Right kidney (tissue), 9 donors: ENCODE results near the gene TTYH1.
A peak's percentile ranks its signal among the peaks of the same experiment; 100 is the strongest.
"Not testable (repeated sequence)": the region's sequence is repeated elsewhere in the genome, so short reads cannot be mapped to it uniquely, and the experiment has no call there.

Source experiments
- DNase-seq: peaks from one replicate; pipeline ENCODE4 v3.0.0-alpha.2; 2016
- long read RNA-seq, 8 donors: transcript quantifications; one replicate each; lab custom pipeline, GENCODE V29; 2026

The TTYH1 gene
- long read RNA-seq, donor 1, partial matches to known transcripts, result 0 of 2 reads
- long read RNA-seq, donor 1, other reads (novel, unspliced or antisense), result 0 of 2 reads
- long read RNA-seq, donor 2, partial matches to known transcripts, result 0 of 3 reads
- long read RNA-seq, donor 2, other reads (novel, unspliced or antisense), result 0 of 3 reads
- long read RNA-seq, donor 3, result 0 reads
- long read RNA-seq, donor 4, result 0 reads
- long read RNA-seq, donor 5, partial matches to known transcripts, result 0 of 3 reads
- long read RNA-seq, donor 5, other reads (novel, unspliced or antisense), result 0 of 3 reads
- long read RNA-seq, donor 6, partial matches to known transcripts, result 0 of 2 reads
- long read RNA-seq, donor 6, other reads (novel, unspliced or antisense), result 0 of 2 reads
- long read RNA-seq, donor 7, partial matches to known transcripts, result 0 of 4 reads
- long read RNA-seq, donor 7, other reads (novel, unspliced or antisense), result 0 of 4 reads
- long read RNA-seq, donor 8, partial matches to known transcripts, result 0 of 4 reads
- long read RNA-seq, donor 8, other reads (novel, unspliced or antisense), result 0 of 4 reads

DNA sequence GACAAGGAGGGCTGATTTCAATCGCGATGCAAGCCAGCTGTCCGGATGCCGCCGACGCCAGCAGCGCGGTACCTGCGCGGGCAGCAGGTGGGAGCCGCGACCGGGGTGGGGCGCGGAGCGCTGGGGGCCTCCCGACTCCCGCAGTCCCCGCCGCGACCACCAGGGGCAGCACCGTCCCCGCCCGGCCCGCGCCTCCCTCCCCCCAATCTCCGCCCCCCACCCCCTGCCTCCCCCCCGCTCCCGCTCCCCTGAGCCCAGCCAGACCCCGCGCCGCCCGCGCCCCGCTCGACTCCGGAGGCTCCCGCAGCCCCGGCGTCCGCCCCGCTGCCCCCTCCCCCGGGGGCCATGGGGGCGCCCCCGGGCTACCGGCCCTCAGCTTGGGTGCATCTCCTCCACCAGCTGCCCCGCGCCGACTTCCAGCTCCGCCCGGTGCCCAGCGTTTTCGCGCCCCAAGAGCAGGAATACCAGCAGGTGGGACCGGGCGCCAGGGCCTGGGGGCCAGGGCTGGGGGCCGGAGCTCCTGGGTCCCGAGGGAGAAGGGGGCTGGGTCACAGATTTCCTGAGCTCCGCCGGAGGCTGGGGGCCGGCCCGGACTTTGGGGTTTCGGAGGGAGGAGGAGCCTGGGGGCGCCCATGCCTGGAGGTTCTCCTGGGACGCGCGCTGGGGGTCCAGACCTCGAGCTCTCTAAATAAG is at the start of gene TTYH1:
TTYH1 (plus strand) TSS at position 257 of the 693 bp plus-strand sequence; CDS start at position 346, 89 bp downstream.
- DNase-seq, result no peak

DNA sequence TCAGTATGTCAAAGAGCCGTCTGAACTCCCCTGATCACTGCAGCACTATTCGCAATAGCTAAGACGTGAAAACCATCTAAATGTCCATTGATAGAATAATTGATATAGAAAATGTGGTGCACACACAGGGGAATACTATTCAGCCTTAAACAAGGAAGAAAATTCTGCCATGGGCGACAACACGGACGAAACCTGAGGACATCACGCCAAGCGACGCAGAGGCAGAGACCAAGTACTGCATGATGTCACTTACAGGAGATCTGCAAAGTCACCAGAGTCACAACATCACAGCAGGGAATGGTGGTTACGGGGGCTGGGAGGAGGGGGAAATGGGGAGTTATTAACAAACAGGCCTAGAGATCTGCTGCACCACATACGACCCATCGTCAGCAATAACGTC is 49.5 kb upstream of the TTYH1 start:
- DNase-seq, result not testable (repeated sequence)

DNA sequence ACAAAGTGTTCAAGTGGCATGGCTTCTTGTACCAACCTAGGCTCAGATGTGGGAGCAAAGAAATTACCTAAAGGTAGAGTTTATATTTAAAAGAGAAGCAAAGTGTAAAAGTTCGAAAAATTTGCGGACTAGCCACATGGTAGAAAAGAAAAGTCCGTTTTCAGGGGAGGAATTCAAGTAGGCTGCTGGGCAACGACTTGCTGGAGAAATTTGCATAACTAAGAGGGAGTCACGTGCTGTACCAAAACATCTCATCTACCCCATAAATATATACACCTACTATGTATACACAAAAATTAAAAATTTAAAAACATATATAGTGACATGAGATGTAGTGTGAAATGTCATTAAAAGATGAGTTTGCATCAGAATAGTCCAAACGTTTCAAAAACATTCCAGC is 48.5 kb upstream of the TTYH1 start:
- no peak for DNase-seq

DNA sequence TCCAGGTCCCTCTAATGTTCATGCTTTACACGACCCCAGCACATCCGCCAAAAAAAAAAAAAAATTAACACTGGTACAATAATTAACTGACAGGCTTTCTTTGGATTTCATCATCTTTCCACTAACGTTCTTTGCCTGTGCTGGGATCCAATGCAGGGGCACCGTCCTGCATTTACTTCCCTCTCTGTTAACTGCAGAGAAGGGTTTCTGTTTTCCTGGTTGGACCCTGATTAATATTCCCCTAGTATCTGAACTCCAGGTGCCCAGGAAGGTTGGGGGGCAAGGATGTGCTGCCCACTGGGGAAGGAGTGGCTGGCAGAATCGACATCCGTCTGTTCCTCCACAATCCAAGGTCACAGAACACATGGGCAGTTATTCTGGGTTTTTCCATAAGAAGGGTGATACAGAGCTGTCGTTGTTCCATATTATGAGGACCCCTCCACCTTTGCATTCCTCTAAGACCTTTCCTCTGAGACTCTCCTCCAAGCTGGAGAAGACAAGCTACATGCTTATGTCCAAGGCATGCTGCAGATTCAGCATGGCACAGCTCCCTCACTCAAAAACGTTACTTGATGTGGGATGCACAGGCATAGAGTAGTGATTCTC is 46.1 kb upstream of the TTYH1 start:
- DNase-seq, result no peak

DNA sequence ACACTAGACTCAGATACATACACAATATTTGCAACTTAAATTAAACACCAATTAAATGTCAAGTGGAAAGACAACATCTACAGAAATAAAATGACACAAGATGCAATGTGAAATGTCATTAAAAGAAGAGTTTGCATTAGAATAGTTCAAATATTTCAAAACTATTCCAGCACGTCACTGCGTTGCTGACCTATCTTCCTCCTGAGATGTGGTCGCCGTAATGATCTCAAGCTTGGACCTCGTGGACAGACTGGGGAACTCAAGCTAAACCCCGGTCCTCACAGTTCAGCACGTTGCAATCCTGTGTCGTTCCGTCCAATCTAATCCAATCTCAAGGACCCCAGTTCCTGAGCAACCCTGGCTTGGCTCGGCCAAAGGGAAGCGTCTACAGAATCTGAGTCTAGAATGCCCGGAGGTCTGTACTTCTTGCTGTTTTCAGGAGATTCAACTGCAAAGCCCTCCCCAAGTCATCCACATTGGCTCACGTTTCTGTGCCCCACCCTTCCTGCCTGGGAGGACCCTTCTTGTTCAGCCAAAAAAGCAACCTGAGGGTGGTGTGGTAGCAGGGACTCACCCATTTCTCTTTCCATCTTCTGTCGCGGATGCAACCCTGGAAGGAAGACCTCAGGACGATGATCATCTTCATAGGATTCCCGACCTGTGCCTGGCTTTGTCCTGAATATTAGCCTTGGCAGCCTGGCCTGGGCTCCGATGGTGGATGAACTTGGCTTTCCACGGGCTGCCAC is 45.4 kb upstream of the TTYH1 start:
- not testable (repeated sequence) for DNase-seq

DNA sequence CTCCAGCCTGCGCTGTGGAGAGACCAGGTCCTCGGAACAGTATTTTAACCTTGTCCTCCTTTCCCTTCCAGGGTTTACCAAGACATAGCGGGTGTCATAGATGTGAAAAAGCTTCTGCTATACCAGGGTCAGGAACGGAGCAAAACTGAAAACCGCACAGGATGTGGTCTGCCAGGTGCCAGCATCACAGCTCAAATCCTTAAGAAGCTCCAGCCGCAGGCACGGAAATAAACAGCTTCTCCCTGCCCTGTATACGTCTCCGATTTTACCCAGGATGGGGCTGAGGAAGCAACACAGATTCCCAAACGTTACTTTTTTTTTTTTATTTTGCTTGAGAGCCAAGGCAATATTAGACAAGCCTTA is 44.8 kb upstream of the TTYH1 start:
- not testable (repeated sequence) for DNase-seq

DNA sequence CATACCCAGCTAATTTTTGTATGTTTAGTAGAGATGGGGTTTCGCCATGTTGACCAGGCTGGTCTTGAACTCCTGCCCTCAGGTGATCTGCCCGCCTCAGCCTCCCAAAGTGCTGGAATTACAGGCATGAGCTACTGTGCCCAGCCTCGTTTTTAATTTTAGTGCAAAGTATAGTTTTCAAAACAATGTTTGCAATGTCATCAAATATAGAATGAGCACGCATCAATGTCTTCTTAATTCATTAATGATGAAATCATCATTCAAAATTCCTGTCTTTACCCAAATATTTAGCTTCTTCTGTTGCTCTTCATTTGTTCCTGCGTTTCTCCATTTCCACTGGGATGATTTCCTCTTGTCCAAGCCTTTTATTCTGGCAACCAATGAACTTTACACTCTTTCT is 43.8 kb upstream of the TTYH1 start:
- DNase-seq, result not testable (repeated sequence)

DNA sequence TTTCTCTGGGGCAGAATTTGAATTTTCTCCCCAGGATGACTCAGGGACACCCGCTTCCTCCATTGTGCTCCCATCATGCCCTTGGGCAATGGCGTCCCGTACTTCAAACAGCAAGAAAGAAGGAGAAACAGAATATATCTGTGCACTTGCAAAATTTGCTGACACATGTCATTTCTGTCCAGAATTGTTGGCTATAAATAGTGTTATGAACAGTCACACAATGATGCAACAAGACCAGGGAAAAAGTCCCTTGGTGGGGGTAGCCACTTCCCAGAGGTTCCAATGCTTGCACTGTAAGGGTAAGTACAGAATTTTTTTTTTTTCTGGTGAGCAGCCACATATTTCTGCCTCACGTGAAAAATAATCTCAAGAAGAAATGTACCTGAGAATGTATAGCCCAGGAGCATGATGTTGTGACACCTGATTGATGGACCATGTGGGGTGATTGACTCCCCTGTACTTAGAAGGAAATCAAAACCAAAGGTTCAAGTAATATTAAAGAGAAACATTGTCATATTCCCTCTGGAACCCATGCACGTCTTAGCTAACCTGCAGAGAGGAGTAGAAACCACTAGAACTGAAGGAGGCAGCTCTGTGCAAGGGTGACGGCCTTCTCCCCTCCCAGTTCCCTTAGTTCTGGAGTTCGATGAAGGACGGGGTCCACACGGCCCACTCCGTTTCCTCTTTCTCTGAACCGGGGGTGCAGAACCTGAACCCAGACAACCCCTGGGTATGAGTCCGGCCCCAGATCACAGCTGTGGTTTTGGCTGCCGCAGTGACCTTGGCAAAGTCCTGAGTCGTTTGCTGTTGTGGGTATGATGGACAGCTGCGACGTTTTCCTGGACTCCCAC is 41.3 kb upstream of the TTYH1 start:
- no peak for DNase-seq

DNA sequence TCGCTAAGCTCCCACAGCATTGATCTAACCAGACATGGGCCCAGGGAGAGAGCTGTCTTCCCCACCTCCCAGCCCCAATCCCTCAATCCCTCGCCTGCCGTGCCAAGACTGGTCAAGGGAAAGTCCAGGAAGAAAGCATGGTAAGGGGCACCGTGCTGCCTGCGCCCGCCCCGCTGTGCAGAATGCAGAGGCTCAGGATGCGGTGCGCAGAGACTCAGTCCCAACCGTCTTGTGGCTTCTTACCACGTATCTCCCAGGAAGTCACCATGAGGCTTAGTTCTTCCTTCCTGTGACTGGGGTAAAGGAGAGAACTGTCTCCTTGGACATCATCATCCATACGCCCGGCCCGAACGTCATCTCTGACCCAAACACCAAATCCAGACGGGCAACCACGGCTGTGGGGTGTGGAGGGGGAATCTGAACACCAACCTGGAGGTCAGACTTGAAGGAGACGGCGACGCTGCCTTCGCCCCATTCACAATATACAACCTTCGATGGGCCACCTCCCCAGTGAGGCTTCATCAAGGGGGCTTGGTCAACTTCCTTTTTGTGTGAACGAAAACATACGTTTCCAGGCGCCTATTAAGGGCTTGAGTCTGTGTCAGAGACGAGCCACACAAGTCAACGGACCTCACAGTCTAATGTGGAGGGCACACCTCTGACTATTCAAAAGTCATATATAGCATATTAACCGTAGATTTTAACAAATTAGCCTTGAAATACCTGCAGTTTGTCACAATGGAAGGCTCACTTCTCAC is 39.9 kb upstream of the TTYH1 start:
- not testable (repeated sequence) for DNase-seq

DNA sequence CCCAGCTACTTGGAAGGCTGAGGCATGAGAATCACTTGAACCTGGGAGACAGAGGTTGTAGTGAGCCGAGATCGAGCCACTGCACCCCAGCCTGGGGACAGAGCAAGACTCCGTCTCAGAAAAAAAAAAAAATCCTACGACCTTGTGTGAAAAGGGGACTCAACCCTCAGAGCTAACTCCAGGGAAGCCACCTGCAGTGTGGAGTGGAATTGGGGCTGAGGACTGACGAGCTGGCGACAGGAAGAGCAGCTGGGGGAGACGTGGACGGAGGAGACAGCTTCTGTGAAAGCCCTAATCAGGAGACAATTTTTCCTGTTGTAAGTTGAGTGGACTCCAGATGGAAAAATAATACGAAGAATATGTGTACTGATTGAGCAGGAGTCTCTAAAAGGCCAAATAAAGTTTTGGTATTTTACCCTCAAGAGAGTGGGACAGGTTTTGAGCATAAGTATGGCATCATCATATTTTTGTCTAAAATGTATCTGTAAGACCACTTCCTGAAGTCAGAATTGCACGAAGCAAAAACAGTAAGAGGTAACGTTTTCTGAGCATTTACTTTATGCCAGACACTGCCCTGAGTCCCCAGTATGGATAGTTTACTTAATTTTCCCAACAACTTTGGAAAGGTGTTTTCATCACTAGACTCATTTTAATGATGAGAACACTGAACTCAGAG is 38.5 kb upstream of the TTYH1 start:
- no peak for DNase-seq

DNA sequence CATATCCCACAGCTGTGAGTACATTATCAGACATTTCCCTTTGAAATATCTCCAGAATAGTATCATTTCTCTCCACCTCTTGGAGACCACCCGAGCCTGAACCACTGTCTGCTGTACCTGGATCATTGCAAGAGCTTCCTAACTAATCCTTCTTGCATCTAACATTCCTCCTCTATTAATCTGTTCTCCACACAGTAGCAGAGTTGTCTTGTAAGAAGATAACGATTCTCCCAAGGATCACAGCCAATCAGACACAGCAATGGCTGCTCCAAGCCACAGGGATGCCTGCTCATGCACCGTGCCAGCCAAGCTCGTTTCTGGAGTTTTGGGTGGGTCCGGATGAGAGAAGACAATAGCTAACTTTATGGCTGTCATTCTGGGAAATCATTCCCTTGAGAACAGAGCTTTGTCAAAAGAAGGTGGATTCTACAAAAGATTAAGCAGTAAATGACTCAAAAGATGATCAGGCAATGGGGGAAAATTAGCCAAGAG is 36.0 kb upstream of the TTYH1 start:
- no peak for DNase-seq

DNA sequence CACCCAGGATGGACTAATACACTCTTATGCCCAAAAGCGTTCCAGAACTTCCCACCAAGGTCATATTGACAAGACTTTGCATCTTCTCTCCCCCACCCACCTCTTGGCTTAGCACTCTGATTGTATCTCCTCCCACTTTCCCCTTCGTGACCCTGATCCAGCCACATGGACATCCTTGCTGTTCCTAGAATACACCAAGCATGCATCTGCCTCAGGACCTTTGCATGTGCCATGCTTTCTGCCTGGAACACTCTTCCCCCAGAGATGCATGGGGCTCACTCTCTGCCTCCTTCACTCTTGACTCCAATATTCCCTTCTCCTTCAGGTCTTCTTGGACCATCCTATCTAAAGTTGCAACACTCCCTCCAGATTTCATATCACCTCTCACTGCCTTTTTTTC is 34.4 kb upstream of the TTYH1 start:
- no peak for DNase-seq

DNA sequence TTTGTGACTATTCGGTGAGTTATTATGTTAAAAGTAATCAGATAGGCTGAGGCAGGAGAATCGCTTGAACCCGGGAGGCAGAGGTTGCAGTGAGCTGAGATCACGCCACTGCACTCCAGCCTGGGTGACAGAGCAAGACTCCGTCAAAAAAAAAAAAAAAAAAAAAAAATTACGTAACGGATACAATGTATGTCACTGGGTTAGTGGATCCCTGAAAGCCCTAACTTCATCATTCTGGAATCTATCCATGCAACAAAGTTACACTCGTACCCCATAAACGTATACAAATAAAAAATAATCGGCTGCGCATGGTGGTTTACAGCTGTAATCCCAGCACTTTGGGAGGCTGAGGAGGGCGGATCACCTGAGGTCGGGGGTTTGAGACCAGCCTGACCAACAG is 33.2 kb upstream of the TTYH1 start:
- DNase-seq, result not testable (repeated sequence)

DNA sequence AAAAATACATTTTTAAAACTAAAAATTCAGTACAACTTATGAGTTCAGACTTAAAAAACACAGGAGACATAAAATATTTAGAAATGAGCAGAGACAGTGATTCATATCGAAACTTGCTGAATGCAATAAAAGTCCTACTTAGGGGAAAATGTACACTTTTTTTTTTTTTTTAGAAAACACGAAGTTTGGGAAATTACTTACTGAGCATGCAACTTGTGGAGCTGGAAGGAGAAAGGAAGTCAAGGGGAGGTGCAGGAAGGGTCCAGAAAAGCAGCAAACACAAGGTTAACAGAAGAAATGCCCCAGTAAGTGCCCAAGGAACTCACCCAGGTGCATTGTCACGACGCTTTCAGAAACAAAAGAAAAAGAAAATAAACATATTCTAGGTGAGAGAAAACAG is 31.9 kb upstream of the TTYH1 start:
- DNase-seq, result no peak

DNA sequence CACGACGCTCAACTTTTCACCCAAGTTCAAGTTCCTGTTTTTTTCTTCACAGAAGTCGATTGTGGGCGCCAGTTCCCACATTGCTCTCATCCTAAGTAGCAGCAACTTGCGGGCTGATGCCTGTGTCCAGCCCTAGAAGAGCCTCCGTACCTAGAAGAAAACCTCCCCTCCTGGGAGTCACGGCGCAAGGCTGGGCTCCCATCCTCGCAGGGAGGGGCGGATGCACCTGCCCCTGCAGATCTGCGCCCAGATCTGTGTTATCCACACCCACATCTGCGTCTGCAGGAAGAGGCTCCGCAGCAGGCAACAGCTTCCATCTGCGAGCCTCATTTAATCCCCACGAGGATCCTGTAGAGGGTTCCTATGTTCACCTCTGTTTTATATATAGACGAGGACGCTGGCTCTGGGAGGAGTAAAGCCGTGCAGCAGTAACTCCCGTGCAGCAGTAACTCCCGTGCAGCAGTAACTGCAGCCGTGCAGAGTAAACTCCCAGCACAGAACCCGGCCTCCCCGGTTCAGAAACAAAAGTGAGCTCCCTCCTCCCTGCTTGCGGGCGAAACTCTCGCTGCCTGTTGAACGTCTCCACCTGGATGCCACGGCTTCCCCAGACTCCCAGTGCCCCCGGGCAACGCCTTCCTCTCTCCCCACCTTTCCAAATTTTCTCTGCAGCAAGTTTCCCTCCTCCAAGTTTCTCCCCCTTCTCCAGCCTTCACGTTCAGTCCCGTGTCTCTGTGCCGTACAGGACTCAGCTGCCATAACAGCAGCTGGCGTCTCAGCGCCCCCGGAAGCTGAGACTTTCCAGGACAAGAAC is 27.1 kb upstream of the TTYH1 start:
- peak; percentile 42 for DNase-seq

DNA sequence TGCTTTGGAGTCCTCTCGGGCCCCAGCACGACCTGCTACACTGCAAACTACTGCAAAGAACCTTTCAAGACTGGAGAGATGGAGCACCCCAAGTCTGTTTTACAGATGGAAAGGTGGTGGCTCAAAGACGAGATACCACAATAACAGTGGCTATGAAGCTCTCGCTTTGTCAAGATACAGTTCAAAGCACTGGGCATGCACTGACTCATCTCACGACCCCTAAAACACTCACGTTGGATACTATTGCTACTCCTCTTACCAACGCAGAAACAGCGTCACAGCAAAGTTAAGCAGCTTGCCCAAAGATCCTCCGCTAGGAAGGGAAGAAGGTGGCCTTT is 26.5 kb upstream of the TTYH1 start:
- no peak for DNase-seq

DNA sequence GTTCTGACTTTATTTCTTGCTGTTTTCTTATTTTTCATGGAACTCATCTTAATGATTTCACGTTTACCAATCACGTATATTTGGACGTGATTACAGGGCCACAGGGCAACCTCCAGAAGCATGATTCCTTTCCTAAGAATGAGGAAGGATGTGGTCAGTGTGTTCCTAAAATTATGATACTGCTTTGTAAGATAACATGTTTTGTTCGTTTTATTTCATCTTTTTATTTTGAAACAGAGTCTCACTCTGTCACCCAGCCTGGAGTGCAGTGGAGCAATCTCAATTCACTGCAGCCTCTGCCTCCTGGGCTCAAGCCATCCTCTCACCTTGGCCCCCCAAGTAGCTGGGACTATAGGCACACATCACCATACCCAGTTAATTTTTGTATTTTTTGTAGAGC is 25.7 kb upstream of the TTYH1 start:
- no peak for DNase-seq

DNA sequence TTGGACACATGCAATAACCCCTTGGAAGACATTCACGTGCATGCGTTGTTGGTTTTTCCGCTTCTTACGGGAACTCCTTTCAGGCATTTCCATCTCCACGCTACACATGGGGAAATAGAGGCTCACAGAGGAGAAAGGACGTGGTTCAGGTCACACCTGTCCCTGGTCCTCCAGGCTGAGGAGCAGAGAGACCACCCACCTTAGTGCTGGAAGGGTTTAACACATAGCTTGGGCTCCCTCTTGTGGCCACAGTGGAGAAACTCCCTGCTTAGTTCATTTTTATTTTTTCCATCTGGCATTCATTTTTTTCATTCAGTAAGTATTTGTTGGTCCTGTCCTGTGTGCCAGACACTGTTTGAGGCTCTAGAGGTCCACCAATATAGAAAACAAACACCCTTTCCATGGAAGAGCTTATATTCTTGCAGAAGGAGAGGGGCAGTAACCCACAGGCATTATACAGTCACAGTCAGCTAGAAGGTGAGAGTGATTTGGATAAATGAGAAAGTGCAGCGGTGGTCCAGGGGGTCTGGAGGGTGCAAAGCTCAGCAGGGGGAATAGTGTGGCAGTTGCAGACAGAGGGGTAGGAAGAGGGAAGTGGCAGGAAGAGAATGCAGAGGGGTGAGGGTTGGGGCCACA is 24.2 kb upstream of the TTYH1 start:
- peak; percentile 41 for DNase-seq
